BJ (cell line): Measurements from ENCODE around the gene STK38. TPM values are rescaled to one million over a fixed set of nuclear protein-coding genes. Genes with fewer than 3 reads are reported as not detected.
"Not testable (repeated sequence)": the region's sequence is repeated elsewhere in the genome, so short reads cannot be mapped to it uniquely, and the experiment has no call there.

Source experiments
- CTCF ChIA-PET: fragments of 350-600 bp; formaldehyde crosslinking; extraction: SDS; loops from one replicate; lab custom pipeline; 2021; ENCODE audit warnings: antibody characterized with exemption, inconsistent platforms; lab: Yijun Ruan, JAX
- POLR2A ChIA-PET: fragments of 300-600 bp; sonication (Branson Sonifier 250); formaldehyde crosslinking; extraction: SDS; loops from one replicate; lab custom pipeline; 2021; ENCODE audit warnings: antibody characterized with exemption; lab: Charles Lee
- DNase-seq: peaks from one replicate; pipeline ENCODE4 v3.0.0-alpha.2; 2011; ENCODE audit warnings: low read depth
- H3K27me3 ChIP-seq: 2 replicates; pipeline ENCODE4 v1.6.0; 2011; ENCODE audit warnings: low read length; ENCODE audit not compliant: control insufficient read depth, insufficient read depth
- H3K36me3 ChIP-seq: 2 replicates; pipeline ENCODE4 v1.5.1; 2011; ENCODE audit warnings: low read length; ENCODE audit not compliant: control insufficient read depth, insufficient read depth
- H3K4me3 ChIP-seq: 2 replicates; pipeline ENCODE4 v1.5.1; 2011; ENCODE audit warnings: low read depth, mild to moderate bottlenecking, control low read depth, low read length
- polyA plus RNA-seq: library from polyadenylated mRNA; depleted of rRNA; stranded (reverse); fragments of >200 nt; gene quantifications from 2 replicates; pipeline ENCODE4 v1.2.3, GENCODE V29; 2011
- TF ChIP-seq, protein P1 (sequence below): IDR thresholded peaks from 2 replicates; pipeline ENCODE4 v1.5.1; 2011; ENCODE audit warnings: low read depth, mild to moderate bottlenecking, control low read depth, inconsistent platforms, low read length, moderate library complexity; ENCODE audit not compliant: insufficient read depth

STK38 gene
- polyA plus RNA-seq, 1 experiment = 22.1 TPM

DNA sequence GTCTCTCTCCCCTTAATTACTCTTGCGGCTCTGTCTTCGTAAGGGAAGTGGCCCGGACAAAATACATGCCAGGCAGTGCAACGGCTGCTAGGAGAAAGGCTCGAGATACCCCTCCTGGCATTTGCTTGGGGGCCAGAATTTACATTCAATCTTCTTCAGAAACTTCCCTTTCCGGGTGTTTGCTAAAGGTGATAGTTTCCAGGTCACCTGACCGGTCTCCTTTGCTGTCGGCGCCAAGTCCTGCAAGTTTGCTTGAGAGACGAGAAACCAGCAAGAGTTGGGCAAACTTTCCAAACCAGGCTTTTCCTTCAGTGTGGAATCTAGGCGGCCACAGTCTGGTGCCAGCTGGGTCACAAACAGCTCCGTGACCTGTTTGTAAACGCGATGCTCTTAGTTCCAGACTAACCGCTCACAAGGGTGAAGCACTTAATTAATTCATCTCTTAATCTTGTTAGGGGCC is 46.3 kb upstream of the STK38 start:
- Histone ChIP-seq H3K27me3 (no peaks in the 10 kb centered on the region), H3K36me3 (peaks cover 6% of the 10 kb centered on the region; the same call in 1 of the 2 replicates), H3K4me3 (peak overlapping the region; percentile 21)
- ChIA-PET POLR2A (interaction anchor here (0.6 kb wide), 1 partner anchor 49 kb away, joined by 6 read pairs; no protein-coding TSS in a partner anchor), CTCF (no interaction called here)
- DNase-seq = no peak
- TF ChIP-seq, protein P1, sequence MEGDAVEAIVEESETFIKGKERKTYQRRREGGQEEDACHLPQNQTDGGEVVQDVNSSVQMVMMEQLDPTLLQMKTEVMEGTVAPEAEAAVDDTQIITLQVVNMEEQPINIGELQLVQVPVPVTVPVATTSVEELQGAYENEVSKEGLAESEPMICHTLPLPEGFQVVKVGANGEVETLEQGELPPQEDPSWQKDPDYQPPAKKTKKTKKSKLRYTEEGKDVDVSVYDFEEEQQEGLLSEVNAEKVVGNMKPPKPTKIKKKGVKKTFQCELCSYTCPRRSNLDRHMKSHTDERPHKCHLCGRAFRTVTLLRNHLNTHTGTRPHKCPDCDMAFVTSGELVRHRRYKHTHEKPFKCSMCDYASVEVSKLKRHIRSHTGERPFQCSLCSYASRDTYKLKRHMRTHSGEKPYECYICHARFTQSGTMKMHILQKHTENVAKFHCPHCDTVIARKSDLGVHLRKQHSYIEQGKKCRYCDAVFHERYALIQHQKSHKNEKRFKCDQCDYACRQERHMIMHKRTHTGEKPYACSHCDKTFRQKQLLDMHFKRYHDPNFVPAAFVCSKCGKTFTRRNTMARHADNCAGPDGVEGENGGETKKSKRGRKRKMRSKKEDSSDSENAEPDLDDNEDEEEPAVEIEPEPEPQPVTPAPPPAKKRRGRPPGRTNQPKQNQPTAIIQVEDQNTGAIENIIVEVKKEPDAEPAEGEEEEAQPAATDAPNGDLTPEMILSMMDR = no peak

DNA sequence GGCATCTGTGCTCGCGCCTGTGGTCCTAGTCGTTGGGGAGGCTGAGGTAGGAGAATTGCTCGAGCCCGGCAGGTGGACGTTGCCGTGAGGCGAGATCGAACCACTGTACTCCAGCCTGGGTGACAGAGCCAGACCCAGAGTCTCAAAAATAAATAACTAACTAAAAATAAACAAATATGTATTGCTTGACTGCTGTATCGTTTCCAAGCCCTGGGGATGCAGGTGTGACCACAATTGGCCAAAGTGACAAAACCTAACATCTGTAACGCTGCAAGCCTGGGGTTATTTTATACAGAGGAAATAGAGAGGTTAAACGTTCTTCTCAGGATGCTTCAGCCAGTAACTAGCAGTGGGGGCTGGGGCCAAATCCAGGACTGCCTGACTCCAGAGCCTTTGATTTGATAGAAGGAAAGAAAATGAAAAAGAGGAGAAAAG is 45.0 kb upstream of the STK38 start:
- Histone ChIP-seq H3K36me3 (peaks cover 2% of the 10 kb centered on the region; the same call in 1 of the 2 replicates), H3K4me3 (no peak overlapping the region), H3K27me3 (no peaks in the 10 kb centered on the region)
- no peak for DNase-seq
- TF ChIP-seq, protein P1 = no peak
- CTCF ChIA-PET = no interaction called here
- POLR2A ChIA-PET = no interaction called here

DNA sequence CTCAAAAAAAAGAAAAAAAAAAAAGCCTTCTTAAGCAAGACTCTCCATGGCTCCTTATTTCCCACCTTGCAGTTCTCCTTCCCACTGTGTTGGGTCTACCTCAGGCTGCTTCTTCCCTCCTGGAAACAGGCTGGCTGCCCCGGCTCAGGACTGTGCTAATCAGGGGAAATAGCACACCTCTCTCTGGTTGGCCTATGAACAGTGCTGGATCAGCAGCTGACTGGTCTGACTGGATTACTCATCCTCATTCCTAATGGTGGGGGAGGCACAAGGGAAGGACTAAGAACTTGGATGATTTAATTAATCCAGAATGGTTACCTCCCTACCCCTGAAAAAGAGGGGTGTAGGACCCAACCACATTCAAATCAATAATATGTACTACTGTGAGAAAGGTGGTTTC is 43.0 kb upstream of the STK38 start:
- DNase-seq = no peak
- CTCF ChIA-PET = interaction anchor here (0.6 kb wide), 1 partner anchor 121 kb away, joined by 3 read pairs; no protein-coding TSS in a partner anchor
- H3K4me3 ChIP-seq = no peak overlapping the region
- no peaks in the 10 kb centered on the region for H3K27me3 ChIP-seq
- no peaks in the 10 kb centered on the region for H3K36me3 ChIP-seq
- TF ChIP-seq, protein P1 = no peak
- POLR2A ChIA-PET = no interaction called here

DNA sequence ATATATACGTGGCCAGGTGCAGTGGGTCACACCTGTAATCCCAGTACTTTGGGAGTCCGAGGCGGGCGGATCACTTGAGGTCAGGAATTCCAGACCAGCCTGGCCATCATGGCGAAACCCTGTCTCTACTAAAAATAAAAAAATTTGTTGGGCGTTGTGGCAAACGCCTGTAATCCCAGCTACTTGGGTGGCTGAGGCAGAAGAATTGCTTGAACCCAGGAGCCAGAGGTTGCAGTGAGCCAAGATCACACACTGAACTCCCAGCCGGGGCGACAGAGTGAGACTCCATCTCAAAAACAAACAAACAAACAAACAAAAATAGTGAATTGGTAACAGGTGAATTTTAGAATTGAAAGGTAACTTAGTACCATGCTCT is 41.7 kb upstream of the STK38 start:
- DNase-seq, H3K4me3 ChIP-seq, POLR2A ChIA-PET, H3K36me3 ChIP-seq, H3K27me3 ChIP-seq, CTCF ChIA-PET: not testable (repeated sequence)

DNA sequence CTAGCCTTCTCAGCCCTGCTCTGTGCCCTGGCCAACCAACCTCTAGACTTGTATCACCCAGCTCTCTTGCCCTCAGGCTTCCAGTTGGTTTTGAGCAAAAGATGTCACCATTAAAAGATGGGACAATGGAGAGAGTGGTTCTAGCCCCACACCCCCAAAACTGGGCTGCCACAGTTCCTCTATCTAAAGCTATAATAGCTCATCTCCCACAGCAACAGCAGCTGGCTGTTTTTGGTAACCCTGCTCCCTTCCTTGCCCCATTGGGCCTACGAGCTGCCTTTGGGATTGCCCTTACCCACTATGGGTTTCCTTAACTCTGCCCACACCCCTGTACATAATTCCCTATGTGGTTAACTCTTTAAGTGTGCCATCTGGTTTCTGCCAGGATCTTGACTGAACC is 39.3 kb upstream of the STK38 start:
- POLR2A ChIA-PET = no interaction called here
- no peaks in the 10 kb centered on the region for H3K27me3 ChIP-seq
- no peak overlapping the region for H3K4me3 ChIP-seq
- H3K36me3 ChIP-seq = no peaks in the 10 kb centered on the region
- CTCF ChIA-PET = interaction anchor here (0.7 to 0.9 kb wide), 2 partner anchors 9 to 143 kb away, joined by 3 read pairs; no protein-coding TSS in a partner anchor
- TF ChIP-seq, protein P1 = no peak
- DNase-seq = no peak

DNA sequence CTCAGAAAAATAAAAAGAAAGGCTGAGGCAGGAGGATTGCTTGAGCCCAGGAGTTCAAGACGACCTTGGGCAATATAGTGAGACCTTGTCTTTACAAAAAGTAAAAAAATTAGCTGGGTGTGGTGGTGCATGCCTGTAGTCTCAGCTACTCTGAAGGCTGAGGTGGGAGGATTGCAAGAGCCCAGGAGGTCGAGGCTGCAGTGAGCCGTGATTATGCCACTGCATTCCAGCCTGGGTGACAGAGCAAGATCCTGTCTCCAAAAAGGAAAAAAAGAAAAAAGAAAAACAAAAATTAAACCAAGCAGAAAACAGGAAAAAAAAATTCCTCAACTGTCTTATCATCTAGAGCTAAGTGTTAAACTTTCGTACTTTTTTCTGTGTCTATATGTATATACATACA is 34.4 kb upstream of the STK38 start:
- ChIA-PET CTCF (interaction anchor here (1.2 kb wide), 1 partner anchor 97 kb away, joined by 3 read pairs; the partner anchor contains the start of gene CDKN1A), POLR2A (interaction anchor here (1.0 kb wide), 1 partner anchor 16 kb away, joined by 3 read pairs; no protein-coding TSS in a partner anchor)
- TF ChIP-seq, protein P1 = no peak
- DNase-seq = no peak
- H3K36me3 ChIP-seq = no peaks in the 10 kb centered on the region
- H3K27me3 ChIP-seq = no peaks in the 10 kb centered on the region
- no peak overlapping the region for H3K4me3 ChIP-seq
